HG02763 (cell line): ENCODE measurements around the gene RNF145.
A peak's percentile ranks its signal among the peaks of the same experiment; 100 is the strongest.

Experiments used
- ATAC-seq: cut with Tn5 transposase; IDR thresholded peaks from one replicate; pipeline ENCODE4 v1.9.1; 2021; ENCODE audit warnings: mild to moderate bottlenecking, moderate library complexity; ENCODE audit not compliant: unreplicated experiment

Gene RNF145

DNA sequence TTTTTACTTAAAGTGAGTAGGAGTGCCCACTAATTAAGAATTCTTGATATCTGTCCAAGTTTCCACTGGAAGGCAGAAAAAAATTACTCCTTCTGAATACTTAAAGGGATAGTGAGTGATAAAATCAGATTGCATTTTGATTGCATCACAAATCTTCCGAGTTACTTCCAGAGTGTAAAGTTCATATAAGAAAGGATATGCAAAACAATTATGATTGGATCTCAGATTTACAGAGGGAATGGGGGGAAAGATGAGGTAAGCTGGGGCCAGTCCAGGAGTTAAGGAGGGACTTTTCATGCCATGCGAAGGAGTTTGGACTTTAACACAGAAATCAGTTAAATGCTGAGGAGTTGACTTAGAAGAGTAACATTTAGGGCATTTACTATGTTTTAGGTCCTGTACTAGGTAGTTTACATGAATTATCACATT lies 9.3 kb upstream of the RNF145 start:
- no peak for ATAC-seq

DNA sequence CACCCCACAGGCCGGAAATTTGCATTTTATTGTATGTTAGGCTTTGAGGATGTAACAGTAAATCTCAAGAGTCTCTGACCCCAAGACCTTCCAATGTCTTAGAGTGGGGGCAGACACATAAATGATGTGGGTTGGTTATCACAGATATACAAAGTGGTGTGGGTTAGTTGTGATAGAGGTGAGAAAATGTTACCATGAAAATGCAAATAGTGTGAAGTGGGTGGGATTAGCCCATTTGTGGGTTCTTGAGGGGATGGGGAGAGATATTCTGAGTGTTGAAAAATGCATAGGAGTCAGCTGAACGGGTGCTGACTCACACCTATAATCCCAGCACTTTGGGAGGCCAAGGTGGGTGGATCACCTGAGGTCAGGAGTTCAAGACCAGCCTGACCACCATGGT lies 7.9 kb upstream of the RNF145 start:
- ATAC-seq: no peak

DNA sequence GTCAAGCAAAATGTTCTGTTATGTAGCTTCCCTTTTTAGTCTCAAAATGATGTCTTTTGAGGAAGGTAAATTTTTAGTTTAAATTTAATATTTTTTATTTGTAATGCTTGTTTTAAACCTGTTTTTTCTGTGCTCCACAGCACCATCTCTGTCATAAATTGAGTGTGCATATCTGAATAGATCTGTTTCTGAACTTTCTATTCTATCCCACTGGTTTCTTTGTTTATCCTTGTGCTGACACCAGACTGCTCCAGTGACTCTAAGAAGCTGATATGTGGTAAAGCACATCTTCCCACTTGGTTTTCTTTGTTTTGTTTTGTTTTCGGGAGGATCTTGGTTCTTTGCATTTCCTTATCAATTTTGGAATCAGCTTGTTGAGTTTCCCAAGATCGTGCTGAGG lies 7.1 kb upstream of the RNF145 start:
- ATAC-seq: no peak

DNA sequence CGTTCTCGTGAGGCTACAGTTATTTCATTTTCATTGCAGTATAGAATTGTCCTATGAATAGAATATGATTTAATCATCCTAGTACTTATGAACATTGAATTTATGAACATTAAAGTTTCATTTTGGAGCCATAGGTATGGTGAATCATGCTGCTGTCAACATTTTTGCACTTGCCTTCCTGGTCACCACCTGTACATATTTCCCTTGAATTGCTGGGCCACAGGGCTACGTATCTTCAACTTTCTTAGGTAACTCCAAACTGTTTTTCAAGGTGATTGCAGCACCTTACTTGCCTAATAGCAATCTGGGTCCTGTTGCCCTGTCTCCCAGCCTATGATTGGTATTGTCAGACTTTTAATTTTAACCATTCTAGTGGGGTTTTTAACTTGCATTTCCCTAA lies 6.5 kb upstream of the RNF145 start:
- ATAC-seq: no peak

DNA sequence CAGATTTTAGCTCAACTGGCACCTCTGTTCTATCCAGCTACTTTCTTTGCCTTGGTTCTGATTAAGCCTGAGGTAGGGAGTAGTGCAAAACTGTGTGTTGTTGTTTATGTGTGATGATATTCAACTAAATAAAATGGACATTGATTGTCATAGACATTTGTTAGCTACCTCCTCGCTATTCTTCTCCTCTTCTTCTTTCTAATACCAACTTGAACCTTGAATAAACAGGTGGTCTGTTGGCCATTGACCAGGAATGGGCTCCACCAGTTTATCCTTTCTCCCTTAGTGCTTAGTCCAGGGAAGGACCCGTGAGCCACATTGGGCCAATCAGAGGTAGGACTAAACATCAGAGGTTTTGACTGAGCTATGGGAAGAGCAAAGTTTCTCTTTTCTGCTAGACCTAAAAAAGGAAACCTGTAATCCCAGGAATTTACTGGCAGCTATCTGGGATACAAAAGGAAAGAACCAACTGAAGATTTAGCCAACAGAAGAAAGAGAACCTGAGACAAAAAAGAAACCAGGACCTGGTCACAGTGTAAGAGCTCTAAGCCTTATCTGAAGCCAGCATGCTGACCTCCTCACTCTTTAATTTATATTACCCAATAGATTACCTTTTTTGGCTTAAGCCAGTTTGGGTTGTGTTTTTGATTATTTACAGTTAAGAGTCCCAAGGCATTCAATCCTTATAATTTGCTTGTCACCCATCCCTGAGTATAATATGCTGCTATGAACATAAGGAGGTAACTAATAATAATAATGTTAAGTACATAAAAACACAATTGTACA lies 5.3 kb upstream of the RNF145 start:
- ATAC-seq: no peak

DNA sequence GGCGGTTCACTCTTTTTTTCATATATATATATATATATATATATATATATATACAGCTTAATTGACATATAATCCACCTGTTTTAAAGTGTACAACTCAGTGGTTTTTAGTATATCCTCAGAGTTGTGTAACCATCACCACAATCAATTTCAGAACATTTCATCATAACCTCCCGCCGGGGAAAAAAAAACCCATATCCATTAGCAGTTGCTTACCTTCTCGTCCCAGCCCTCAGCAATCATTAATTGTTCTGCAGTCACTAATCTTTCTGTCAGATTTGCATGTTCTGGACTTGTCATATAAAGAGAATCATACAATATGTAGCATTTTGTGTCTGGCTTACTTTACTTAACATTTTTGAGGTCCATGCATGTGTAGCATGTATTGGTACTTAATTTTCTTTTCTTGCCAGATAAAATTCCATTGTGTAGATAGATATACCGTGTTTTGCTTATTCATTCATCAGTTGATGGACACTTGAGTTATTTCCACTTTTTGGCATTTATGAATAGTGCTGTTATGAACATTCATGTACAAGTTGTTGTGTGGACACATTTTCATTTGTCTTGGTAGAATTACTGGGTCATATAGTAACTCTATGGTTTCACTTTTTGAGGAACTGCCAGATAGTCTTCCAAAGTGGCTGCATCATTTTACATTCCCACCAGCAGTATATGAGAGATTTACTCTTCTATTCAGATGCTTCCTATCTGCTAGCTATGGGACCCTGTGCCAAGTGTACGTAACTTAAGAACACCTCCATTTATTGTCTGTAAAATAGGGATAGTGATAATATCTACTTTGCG lies 3.5 kb upstream of the RNF145 start:
- no peak for ATAC-seq

DNA sequence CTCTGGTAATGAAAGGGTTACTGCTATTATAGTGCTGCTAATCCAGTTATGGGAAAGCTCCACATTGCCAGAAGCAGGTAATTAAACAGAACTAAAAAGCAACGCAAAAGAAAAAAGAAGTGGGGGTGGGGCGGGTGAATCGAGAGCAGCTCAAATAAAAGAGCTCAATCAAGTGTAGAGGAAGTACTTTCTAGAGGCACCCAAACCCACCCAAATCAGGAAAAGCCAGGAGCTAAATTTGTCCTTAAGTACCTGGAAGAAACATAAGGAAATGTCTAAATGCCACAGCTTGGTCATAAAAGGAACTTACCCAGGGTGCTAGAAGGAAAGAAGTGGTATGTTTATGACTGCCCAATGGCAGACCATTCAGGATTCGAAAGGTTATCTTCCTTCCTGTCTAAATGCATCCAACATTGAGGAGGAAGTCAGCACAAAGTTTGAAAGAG lies 2.4 kb upstream of the RNF145 start:
- ATAC-seq: no peak

DNA sequence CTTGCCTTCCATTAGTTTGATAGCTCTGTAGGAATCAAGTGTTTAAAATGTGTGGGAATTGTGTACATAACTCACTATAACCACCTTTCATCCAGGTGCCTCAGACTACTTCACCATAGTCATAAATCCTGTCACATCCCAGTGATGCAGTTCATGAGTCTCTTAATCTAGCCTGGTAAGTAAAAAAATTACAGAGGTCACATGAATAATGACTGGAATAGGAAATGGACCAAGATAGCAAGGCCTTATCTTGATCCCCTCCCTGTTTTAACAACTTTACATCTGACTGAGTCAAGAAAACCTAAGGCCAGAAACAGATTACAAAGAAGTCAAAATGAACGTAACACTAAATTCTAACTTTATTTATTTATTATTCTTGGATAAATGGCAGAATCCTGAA lies 1.5 kb upstream of the RNF145 start:
- ATAC-seq: no peak

DNA sequence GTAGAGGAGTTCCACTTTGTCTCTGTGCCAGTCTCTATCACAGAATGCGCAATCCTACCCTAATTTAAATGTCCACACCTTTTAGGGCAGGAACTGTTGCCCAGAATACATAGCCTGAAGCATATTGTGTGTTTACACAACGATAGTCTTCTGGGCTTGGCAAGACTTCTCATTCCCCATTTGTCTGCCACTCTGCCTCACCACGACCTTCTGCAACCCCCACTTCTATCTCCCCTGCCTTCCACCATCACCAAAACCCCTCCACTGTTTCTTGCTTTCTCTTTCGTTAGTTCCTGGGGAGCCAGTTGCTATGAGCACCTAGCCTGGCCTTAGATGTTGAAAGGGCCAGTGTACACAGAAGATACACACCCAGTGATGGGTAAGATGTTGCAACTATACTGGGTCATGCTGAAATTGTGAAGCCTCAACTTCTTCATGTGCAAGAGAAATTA lies 883 bp upstream of the RNF145 start:
- no peak for ATAC-seq

DNA sequence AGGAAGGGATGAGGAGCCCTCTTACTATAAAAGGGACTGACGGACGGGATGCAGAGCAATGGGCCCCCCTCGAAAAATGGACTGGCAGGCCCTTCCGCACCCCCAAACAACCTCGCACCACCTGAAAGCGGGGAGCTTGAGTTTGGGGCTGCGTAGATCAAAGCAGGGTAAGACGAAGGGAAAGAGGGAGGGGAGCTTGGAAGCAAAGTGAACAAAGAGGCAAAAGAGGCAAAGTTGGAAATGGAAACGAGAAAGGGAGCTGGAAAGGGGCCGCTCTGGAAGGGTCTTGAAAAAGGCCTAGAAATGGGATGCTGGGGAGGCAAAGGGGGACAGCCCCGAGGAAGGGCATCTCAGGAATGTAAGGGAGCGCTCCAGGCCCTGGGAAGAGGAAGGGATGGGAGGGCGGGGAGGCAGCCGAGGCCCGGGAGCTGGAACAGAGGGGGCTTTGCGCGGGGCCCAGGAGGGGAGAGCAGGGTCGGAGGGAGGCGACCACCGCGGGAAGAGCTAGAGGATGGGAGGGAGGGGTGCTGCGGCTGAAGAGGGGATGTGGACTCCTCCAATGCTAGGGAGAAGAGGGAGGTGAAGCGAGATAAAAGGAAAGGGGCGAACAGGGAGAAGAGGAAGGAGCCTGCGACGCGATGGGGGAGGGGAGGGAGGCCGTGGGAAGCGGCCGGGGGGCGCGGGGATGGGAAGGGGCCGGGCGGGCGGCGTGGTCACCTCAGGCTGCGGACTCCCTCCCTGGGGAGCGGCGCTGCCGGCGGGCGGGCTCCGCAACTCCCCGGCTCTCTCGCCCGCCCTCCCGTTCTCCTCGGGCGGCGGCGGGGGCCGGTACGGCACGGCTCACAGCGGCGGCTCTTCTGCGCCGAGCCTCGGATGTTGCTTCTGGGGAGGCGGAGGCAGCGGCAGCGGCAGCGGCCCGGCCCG lies 577 bp downstream of the RNF145 start:
- ATAC-seq: peak; percentile 2

DNA sequence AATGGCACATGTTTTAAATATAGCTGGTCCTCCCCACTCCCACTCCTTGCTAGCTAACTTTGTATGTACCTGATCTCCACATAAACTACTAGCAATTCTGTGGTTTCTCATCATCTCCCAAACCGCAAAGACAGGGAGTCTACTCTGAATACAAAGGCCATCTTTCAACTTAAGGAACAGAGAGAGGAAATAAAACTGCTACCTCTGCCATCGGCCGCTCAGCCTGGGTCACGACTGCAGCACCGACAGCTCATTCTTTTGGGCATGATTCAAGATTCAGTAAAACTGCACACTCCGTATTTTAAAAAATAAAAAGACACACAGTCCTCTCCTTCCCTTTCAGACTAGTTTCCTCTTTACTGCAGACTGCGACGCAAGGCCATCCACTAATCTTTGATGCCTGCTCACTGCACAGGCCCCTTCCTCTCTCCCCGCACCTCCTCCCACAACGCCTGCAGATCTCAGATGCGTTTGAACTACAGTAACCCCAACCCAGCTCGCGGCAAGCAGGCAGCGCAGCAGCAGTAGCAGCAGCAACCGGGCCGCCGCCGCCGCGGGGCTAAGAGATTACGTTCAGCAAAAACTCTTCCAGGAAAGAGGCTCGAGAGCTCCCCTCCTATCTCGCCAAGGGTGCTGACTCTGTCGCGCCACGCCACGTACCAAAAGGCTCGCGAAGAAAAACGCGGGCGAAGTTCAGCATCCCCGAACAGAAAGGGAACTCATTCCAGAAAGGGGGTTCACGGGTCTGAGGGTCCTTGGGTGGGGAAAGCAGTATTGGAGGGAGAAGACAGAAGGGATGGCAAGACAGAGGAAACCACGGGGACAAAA lies 1.5 kb downstream of the RNF145 start:
- ATAC-seq: peak; percentile 38

DNA sequence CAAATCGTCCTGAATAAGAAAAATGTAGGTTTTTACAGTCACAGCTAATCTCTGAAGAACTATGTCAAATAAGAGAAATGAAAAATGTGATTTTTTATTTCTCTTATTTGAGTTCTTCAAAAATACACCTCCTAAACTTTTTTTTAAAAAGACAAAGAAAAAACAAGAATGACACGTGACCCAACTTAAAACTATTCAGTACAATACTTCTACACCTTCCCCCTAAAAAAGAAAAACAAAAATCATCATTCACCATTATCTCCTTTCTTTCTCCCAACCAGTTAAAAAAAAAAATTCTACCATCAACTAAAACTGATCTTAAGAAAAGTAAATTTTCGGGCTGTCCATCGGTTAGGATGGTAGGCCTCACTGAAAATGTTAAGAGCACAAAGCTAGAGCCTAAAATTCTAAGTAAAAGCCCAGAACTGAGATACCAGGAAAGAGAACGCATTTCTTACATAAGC lies 2.1 kb downstream of the RNF145 start:
- no peak for ATAC-seq

DNA sequence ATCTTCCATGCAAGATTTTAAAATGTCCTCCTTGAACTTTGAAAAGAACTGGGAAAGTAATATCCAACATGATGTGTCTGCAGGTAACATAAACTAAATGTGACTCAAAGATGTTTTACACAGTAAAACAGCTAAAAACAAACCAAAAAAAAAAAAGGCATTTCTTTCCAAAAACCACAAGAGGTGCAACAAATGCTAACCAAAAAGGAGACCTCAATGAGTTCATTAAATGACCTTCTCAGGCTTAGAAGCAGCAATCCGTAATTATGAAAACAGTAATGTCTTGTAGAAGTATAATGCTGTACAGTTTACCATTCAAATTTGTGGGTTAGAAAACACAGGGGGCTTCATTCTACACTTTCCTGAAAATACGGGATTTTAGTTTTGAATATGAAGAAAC lies 2.5 kb downstream of the RNF145 start:
- ATAC-seq: no peak

DNA sequence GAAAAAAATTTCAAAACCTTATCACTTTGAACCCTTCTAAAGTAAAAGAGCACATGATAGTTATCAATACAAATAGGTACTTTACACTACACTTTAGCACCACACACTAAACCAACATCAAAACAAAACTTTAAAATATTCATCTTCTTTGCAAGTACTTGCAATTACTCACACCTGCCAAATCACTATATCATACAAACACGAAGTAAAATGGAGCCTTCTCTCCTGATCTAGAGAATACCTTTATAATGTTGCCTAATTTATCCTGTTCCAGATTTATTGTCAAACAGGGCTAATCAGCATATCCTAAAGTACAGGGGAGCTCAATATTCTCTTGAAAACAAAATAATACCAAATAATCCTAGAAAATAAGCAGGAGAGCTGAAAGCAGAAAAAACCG lies 3.0 kb downstream of the RNF145 start:
- no peak for ATAC-seq

DNA sequence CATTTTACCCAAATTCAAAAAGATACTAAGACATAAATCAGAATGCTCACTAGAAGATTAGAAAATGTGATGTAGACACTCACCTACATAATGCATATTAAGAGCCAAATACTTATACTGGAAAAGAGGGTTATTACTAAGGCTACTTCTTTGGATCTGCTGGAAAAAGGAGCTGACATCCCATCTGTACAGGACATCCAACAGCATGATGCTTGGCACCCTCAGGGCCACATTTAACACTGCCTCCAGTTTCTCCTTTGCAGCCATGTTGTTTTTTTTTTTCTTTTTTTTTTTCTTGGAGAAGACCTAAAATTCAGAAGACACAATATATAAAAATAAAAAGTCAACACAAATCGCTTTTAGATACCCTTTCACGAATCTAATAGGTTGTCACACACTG lies 6.0 kb downstream of the RNF145 start:
- ATAC-seq: no peak

DNA sequence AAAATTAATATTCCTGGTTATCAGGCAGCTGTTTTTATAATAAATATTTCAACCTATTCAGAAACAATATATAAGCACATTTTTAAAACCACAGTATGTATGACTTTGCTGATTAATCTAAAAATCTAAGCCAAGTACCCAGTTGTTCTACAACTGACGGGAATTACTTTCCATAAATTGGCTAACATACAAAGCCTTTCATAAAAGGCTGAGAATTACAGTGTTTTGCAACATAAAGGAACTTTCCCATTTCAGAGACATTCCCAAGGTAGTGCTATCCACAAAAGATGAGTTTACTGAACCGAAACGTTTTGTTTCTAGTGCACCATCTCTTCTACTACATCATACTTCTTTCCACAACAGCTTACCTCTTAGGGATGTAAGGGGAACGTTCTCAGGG lies 7.2 kb downstream of the RNF145 start:
- no peak for ATAC-seq

DNA sequence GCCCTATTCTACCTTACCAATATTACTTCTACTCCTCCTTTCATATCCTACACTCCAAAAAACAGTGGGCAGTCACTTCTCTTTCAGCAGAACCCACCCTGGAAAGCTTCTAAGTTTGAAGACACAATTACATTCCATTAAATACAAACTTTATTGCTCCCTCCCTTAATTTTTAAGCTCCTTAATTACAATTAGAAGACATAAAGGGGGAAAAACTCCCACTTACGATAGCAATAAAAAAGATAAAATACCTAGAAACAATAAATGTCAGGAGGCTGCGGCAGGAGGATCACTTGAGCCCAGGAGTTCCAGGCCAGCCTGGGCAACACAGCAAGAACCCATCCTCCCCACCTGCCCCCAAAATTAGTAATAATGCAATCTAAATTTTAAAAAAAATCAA lies 9.6 kb downstream of the RNF145 start:
- ATAC-seq: no peak

DNA sequence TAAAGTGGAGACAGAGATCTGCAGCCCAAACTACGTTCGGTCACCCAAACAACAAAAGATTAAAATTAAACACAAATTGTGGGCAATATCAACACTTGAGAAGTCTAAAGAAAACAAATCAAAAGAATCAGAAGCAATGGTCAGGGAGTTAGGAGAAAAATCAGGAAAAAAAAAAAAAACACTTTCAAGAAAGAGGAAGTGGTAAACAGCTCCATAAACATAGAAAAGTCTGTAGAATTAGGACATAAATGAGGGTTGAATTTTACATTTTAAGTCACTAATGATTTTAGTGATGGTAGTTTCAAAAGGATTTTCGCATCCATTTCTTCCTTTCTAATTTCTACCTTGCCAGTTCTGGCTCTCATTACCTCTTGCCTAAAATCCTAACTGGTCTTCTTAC lies 10.1 kb downstream of the RNF145 start:
- no peak for ATAC-seq

DNA sequence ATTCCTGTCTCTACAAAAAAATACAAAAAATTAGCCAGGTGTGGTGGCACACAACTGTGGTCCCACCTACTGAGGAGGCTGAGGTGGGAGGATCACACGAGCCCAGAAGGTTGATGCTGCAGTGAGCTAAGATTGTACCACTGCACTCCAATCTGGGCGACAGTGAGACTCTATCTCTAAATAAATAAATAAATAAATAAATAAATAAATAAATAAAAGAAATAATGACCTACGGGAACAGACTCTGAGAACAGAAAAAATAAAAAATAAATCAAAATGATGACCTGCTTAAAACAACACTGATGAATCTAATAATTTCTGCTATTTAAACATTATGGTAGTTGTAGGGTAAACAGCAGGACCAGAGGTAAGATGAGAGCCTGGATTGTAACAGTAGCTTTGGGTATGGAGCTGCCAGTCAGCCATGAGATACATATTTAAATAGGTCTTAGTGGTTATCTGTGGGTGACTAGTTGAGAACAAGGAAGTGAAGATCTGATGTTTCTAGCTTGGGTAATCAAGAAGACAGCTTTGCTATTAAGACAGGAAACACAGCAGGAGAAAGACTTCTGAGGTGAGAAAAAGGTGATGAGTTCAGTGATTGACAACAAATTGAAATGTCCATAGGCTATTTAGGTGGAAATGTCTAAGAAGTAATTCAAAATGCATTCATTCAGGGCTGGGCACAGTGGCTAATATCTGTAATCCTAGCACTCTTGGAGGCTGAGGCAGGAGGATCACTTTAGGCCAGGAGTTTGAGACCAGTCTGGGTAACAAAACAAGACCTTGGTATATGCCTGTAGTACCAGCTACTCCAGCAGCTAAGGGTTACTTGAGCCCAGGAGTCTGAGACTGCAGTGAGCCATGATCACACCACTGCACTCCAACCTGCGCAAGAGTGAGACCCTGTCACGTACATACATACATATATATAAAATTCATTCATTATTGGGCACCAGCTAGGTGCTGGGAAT lies 11.0 kb downstream of the RNF145 start:
- peak; percentile 90 for ATAC-seq
